MCF 10A (cell line): Measurements from ENCODE around the gene PPEF1. TPM values are rescaled to one million over a fixed set of nuclear protein-coding genes. Genes with fewer than 3 reads are reported as not detected.
"Not testable (repeated sequence)": the region's sequence is repeated elsewhere in the genome, so short reads cannot be mapped to it uniquely, and the experiment has no call there.

Experiments used
- BruUV-seq: library from RNA; stranded (reverse); fragments of 400-500 nt; replicated peaks from 2 replicates; lab custom pipeline; 2021; lab: Mats Ljungman, UMichigan
- CTCF ChIA-PET: fragments of 300-600 bp; sonication (Branson Sonifier 250); formaldehyde crosslinking; extraction: SDS; loops from one replicate; lab custom pipeline; 2021; ENCODE audit warnings: antibody characterized with exemption, inconsistent platforms; lab: Yijun Ruan, JAX
- POLR2A ChIA-PET: fragments of 300-600, 350-650 bp; sonication (Branson Sonifier 250); formaldehyde crosslinking; extraction: SDS; loops from one replicate; lab custom pipeline; 2020; ENCODE audit warnings: antibody characterized with exemption, inconsistent platforms; lab: Yijun Ruan, JAX
- DNase-seq: peaks from one replicate; pipeline ENCODE4 v3.0.0-alpha.2; 2018; ENCODE audit not compliant: unreplicated experiment
- H3K27ac Mint-ChIP-seq: one replicate; pipeline ENCODE4 v1.8.0; 2022; ENCODE audit warnings: mild to moderate bottlenecking, low read depth, mixed read lengths; ENCODE audit not compliant: unreplicated experiment
- H3K27me3 Mint-ChIP-seq: one replicate; pipeline ENCODE4 v1.8.0; 2022; ENCODE audit warnings: mixed read lengths; ENCODE audit not compliant: insufficient read depth, unreplicated experiment
- H3K36me3 Mint-ChIP-seq: one replicate; pipeline ENCODE4 v1.8.0; 2022; ENCODE audit warnings: mild to moderate bottlenecking, moderate library complexity, mixed read lengths; ENCODE audit not compliant: insufficient read depth, unreplicated experiment
- H3K4me1 Mint-ChIP-seq: one replicate; pipeline ENCODE4 v1.8.0; 2022; ENCODE audit warnings: mixed read lengths; ENCODE audit not compliant: insufficient read depth, unreplicated experiment
- H3K4me3 Mint-ChIP-seq: one replicate; pipeline ENCODE4 v1.8.0; 2022; ENCODE audit warnings: mild to moderate bottlenecking, moderate library complexity, mixed read lengths; ENCODE audit not compliant: unreplicated experiment
- H3K9me3 Mint-ChIP-seq: one replicate; pipeline ENCODE4 v1.8.0; 2022; ENCODE audit warnings: mixed read lengths; ENCODE audit not compliant: unreplicated experiment
- intact Hi-C: fragments of 100-400 bp; cut with micrococcal nuclease; formaldehyde crosslinking; loops from 2 replicates; pipeline ENCODE4 v1.14.1; 2022
- total RNA-seq: library from RNA; stranded (reverse); gene quantifications from 2 replicates; pipeline ENCODE4 v1.2.3, GENCODE V29; 2022
- TF ChIP-seq, protein P1 (sequence below): fragments of 200-600 bp; IDR thresholded peaks from one replicate; pipeline ENCODE4 v1.8.0; 2022; ENCODE audit warnings: antibody characterized with exemption, mild to moderate bottlenecking; ENCODE audit not compliant: unreplicated experiment

PPEF1 gene
- total RNA-seq, 1 experiment from 2014 or later: 1.0 TPM

DNA sequence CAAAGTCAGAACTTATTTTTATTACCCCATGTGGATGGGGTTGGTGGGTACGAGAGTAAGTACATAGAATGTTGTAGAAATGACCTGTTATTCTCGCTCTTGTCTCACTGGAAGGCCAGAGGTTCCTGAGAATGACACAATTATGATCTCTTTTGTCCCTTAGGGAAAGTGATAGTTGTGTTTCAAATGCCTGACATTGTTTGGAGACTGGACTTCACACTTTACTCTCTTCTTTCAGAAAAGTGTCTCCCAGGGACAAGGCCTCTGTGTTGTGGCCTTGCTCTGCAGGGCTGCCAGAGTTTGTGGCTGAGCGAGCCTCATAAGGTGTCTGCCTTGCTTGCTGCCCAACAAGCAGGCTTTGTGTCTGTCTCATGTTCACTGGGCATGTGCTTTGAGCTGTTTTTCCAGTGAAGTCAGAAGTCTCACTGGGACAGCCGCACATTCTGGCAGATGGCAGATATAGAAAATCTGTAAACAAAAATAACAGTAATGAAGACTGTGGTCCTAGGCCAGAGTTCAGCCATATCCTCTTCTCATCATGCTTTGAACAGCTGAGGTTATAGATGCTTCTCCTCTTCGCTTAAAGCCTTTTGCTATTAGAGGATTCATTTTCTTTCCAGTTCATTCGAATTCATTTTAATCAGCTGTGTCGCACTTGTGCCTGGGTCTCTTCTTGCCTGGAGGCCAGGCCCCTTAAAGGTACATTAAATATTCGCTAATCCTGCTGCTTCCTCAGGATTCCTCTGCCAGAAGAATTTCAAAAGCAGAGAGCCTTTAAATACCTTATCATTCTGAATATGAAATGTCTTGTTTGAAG is 14.4 kb downstream of the PPEF1 start:
- intact Hi-C loops: no loop called here
- ChIA-PET CTCF (no interaction called here), POLR2A (no interaction called here)
- H3K4me3 Mint-ChIP-seq: no peak overlapping the region
- no TSS peak for BruUV-seq
- H3K27ac Mint-ChIP-seq: no peak overlapping the region
- TF ChIP-seq, protein P1, sequence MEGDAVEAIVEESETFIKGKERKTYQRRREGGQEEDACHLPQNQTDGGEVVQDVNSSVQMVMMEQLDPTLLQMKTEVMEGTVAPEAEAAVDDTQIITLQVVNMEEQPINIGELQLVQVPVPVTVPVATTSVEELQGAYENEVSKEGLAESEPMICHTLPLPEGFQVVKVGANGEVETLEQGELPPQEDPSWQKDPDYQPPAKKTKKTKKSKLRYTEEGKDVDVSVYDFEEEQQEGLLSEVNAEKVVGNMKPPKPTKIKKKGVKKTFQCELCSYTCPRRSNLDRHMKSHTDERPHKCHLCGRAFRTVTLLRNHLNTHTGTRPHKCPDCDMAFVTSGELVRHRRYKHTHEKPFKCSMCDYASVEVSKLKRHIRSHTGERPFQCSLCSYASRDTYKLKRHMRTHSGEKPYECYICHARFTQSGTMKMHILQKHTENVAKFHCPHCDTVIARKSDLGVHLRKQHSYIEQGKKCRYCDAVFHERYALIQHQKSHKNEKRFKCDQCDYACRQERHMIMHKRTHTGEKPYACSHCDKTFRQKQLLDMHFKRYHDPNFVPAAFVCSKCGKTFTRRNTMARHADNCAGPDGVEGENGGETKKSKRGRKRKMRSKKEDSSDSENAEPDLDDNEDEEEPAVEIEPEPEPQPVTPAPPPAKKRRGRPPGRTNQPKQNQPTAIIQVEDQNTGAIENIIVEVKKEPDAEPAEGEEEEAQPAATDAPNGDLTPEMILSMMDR: no peak
- H3K4me1 Mint-ChIP-seq: no peaks in the 10 kb centered on the region
- H3K9me3 Mint-ChIP-seq: peaks cover 8% of the 10 kb centered on the region
- H3K27me3 Mint-ChIP-seq: no peaks in the 10 kb centered on the region
- DNase-seq: no peak
- H3K36me3 Mint-ChIP-seq: no peaks in the 10 kb centered on the region

GRCh38 chrX:18722500-18723071 is 15.1 kb downstream of the PPEF1 start:
- ChIA-PET POLR2A (no interaction called here), CTCF (no interaction called here)
- no peak for DNase-seq
- TF ChIP-seq, protein P1: no peak
- Mint-ChIP-seq H3K27me3 (no peaks in the 10 kb centered on the region), H3K27ac (no peak overlapping the region), H3K36me3 (no peaks in the 10 kb centered on the region), H3K9me3 (peaks cover 4% of the 10 kb centered on the region), H3K4me1 (no peaks in the 10 kb centered on the region), H3K4me3 (no peak overlapping the region)
- intact Hi-C loops: no loop called here
- no TSS peak for BruUV-seq

GRCh38 chrX:18725310-18725943 is 18.0 kb downstream of the PPEF1 start:
- TF ChIP-seq, protein P1: no peak
- intact Hi-C loops: no loop called here
- no peak overlapping the region for H3K4me3 Mint-ChIP-seq
- H3K27ac Mint-ChIP-seq: peak overlapping the region; percentile 54
- no peaks in the 10 kb centered on the region for H3K4me1 Mint-ChIP-seq
- ChIA-PET POLR2A (no interaction called here), CTCF (no interaction called here)
- peaks cover 8% of the 10 kb centered on the region for H3K9me3 Mint-ChIP-seq
- no peaks in the 10 kb centered on the region for H3K36me3 Mint-ChIP-seq
- H3K27me3 Mint-ChIP-seq: no peaks in the 10 kb centered on the region
- no peak for DNase-seq
- no TSS peak for BruUV-seq

DNA sequence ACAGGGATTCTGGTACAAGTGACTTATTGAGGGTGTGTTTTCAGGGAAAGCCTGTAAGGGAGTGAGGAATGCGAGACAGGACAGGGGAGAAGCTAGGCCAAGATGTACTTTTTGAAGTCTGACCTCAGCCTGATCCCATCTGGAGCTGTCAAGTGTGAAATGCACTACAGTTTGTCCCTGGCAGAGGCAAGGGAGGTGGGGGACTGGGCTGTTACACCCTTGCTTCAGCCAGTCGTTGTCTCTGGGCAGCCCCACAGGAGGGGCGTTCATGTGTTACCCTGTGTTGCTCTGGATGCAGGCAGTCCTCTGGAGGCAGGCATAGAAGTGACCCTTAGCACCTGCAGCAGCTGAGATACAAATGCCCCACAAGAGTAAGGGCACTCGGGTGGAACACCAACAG is 25.8 kb downstream of the PPEF1 start:
- no peak for DNase-seq
- Mint-ChIP-seq H3K9me3 (peaks cover 16% of the 10 kb centered on the region), H3K27ac (no peak overlapping the region), H3K36me3 (no peaks in the 10 kb centered on the region), H3K4me3 (no peak overlapping the region), H3K27me3 (no peaks in the 10 kb centered on the region), H3K4me1 (no peaks in the 10 kb centered on the region)
- no TSS peak for BruUV-seq
- intact Hi-C loops: no loop called here
- TF ChIP-seq, protein P1: no peak
- ChIA-PET POLR2A (interaction anchor here (0.6 kb wide), 1 partner anchor 31 kb away, joined by 4 read pairs; no protein-coding TSS in a partner anchor), CTCF (no interaction called here)

DNA sequence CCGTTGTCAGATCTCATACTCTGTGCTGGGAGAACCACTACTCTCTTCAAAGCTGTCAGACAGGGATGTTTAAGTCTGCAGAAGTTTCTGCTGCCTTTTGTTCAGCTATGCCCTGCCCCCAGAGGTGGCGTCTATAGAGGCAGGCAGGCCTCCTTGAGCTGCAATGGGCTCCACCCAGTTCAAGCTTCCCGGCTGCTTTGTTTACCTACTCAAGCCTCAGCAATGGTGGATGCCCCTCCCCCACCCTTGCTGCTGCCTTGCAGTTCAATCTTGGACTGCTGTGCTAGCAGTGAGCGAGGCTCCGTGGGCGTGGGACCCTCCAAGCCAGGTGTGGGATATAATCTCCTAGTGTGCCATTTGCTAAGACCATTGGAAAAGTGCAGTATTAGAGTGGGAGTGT is 32.2 kb downstream of the PPEF1 start:
- POLR2A ChIA-PET, H3K4me3 Mint-ChIP-seq, H3K4me1 Mint-ChIP-seq: not testable (repeated sequence)

More for the DNA sequence above, 32.2 kb downstream of the PPEF1 start:
- H3K9me3 Mint-ChIP-seq, H3K27me3 Mint-ChIP-seq, intact Hi-C loops, BruUV-seq, H3K36me3 Mint-ChIP-seq, DNase-seq, H3K27ac Mint-ChIP-seq, CTCF ChIA-PET: not testable (repeated sequence)
